ENCODE results near the gene CDKL4.

- TF ChIP-seq POLR2A (IDR thresholded peaks at IDR 0.05): no peak
- TF ChIP-seq CTCF (IDR thresholded peaks at IDR 0.05): no peak
Measured at GRCh38 chr2:39127973-39128372, 115.8 kb downstream of the CDKL4 start.

Data from thyroid gland (tissue), 4 donors.